HepG2 (cell line): ENCODE measurements around the gene ZNF345. TPM values are rescaled to one million over a fixed set of nuclear protein-coding genes. Genes with fewer than 3 reads are reported as not detected.

Experiments used
- ATAC-seq: fragments of 200-7000 bp; cut with Tn5 transposase; 3 replicates; pipeline ENCODE4 v1.9.1; 2020; ENCODE audit warnings: mild to moderate bottlenecking, moderate library complexity
- BruUV-seq: library from RNA; stranded (reverse); fragments of 400-500 nt; replicated peaks from 2 replicates; lab custom pipeline; 2021; lab: Mats Ljungman, UMichigan
- CTCF ChIA-PET: fragments of 300-600 bp; formaldehyde crosslinking; extraction: SDS; loops from one replicate; lab custom pipeline; 2021; ENCODE audit warnings: low total read pairs, inconsistent platforms, low intra/inter-chr PET ratio; lab: Yijun Ruan, JAX
- POLR2A ChIA-PET: fragments of 350-600 bp; sonication (Branson Sonifier 250); formaldehyde crosslinking; loops from one replicate; lab custom pipeline; 2020; ENCODE audit warnings: antibody characterized with exemption, inconsistent platforms; lab: Yijun Ruan, JAX
- DNase-seq: peaks from one replicate; pipeline ENCODE4 v3.0.0-alpha.2; 2015; ENCODE audit warnings: low spot score
- FAIRE-seq: peaks from 3 replicates; lab custom pipeline; 2011; peaks lifted over from hg19 to GRCh38; lab: Jason Lieb, UNC
- H2AFZ ChIP-seq: one replicate; pipeline ENCODE4 v1.6.1; 2011; ENCODE audit warnings: low read length, inconsistent platforms
- H3K27ac ChIP-seq: fragments of 300-600 bp; 3 replicates; pipeline ENCODE4 v1.8.0; 2011; ENCODE audit warnings: mixed run types, mild to moderate bottlenecking, mixed read lengths, low read length, inconsistent platforms; ENCODE audit not compliant: insufficient read depth; ENCODE audit errors: extremely low read length
- H3K27me3 ChIP-seq, 2 experiments: fragments of 200-600 bp in 1 of 2; 2 replicates in 1 of 2; 3 replicates in 1 of 2; pipeline versions ENCODE4 v1.6.0 to v1.8.0; 2011; ENCODE audit warnings: low read length in 2 of 2, mild to moderate bottlenecking in 2 of 2, moderate library complexity in 2 of 2, inconsistent platforms in 1 of 2; ENCODE audit not compliant: insufficient read depth in 2 of 2, control insufficient read depth in 1 of 2
- H3K36me3 ChIP-seq, 2 experiments: fragments of 200-600 bp in 1 of 2; replicated peaks in 1 of 2; 2 replicates in 1 of 2; 3 replicates in 1 of 2; pipeline versions ENCODE4 v1.5.1 to v1.8.0; 2011; ENCODE audit warnings: low read length in 2 of 2, inconsistent platforms in 1 of 2; ENCODE audit not compliant: insufficient read depth in 2 of 2, control insufficient read depth in 1 of 2
- H3K4me1 ChIP-seq: 2 replicates; pipeline ENCODE4 v1.5.1; 2012; ENCODE audit warnings: low read length, inconsistent platforms; ENCODE audit not compliant: insufficient read depth
- H3K4me2 ChIP-seq: 2 replicates; pipeline ENCODE4 v1.6.0; 2011; ENCODE audit warnings: low read depth, low read length, inconsistent platforms
- H3K4me3 ChIP-seq, 3 experiments: fragments of 200-600 bp in 1 of 3; sonication (generic), shearing (Covaris generic) in 1 of 3; replicated peaks in 1 of 3; 2 replicates each; pipeline ENCODE4 v1.5.1; 2011 to 2016; ENCODE audit warnings: low read length in 3 of 3, inconsistent platforms in 2 of 3, low read depth in 2 of 3, mild to moderate bottlenecking in 2 of 3, control low read depth in 1 of 3, mixed read lengths in 1 of 3; ENCODE audit not compliant: insufficient read depth in 1 of 3
- H3K79me2 ChIP-seq: one replicate; pipeline ENCODE4 v1.6.1; 2011; ENCODE audit warnings: low read length, inconsistent platforms; ENCODE audit not compliant: insufficient read depth
- H3K9ac ChIP-seq: 2 replicates; pipeline ENCODE4 v1.6.0; 2011; ENCODE audit warnings: mild to moderate bottlenecking, low read depth, low read length, inconsistent platforms; ENCODE audit not compliant: insufficient read depth
- H3K9me3 ChIP-seq: 2 replicates; pipeline ENCODE4 v1.5.1; 2012; ENCODE audit warnings: mild to moderate bottlenecking, low read length
- H4K20me1 ChIP-seq: 2 replicates; pipeline ENCODE4 v1.6.0; 2011; ENCODE audit warnings: inconsistent platforms, mild to moderate bottlenecking, low read length, moderate library complexity; ENCODE audit not compliant: insufficient read depth
- GATAD1 ChIP-seq: IDR thresholded peaks from 2 replicates; pipeline ENCODE4 v1.6.1; 2016; ENCODE audit warnings: missing genetic modification reagents, missing compliant biosample characterization
- NFE2L1 ChIP-seq: sonication (generic); formaldehyde crosslinking; IDR thresholded peaks from 2 replicates; pipeline ENCODE4 v1.4.0; 2020; ENCODE audit warnings: missing genetic modification reagents, mild to moderate bottlenecking, borderline replicate concordance
- PHF8 ChIP-seq: sonication (generic); formaldehyde crosslinking; IDR thresholded peaks from 2 replicates; pipeline ENCODE4 v1.5.0; 2020; ENCODE audit warnings: missing genetic modification reagents
- SIX1 ChIP-seq: sonication (generic); formaldehyde crosslinking; IDR thresholded peaks from 2 replicates; pipeline ENCODE4 v1.4.0; 2020; ENCODE audit warnings: missing genetic modification reagents, borderline replicate concordance
- SP2 ChIP-seq: sonication (generic); formaldehyde crosslinking; IDR thresholded peaks from 2 replicates; pipeline ENCODE4 v1.5.1; 2020; ENCODE audit warnings: mild to moderate bottlenecking, missing genetic modification reagents
- ZNF484 ChIP-seq: sonication (generic); formaldehyde crosslinking; IDR thresholded peaks from 2 replicates; pipeline ENCODE4 v1.5.1; 2020; ENCODE audit warnings: mild to moderate bottlenecking, low read depth, missing genetic modification reagents, borderline replicate concordance
- ZNF83 ChIP-seq: sonication (generic); formaldehyde crosslinking; IDR thresholded peaks from 2 replicates; pipeline ENCODE4 v1.4.0; 2020; ENCODE audit warnings: missing genetic modification reagents, mild to moderate bottlenecking, borderline replicate concordance
- WGBS: methylation state at CpG from one replicate; pipeline ENCODE4 v1.1.6; 2017; ENCODE audit warnings: low lambda C conversion rate; 5-methylcytosine and 5-hydroxymethylcytosine counted together
- in situ Hi-C: cut with HindIII; loops from 2 replicates; pipeline ENCODE4 v1.10.0; 2017; ENCODE audit warnings: low pct_unique_long_range_greater_than_20kb; ENCODE audit not compliant: extremely low pct_ligation_motif_present
- intact Hi-C: fragments of 100-400 bp; cut with micrococcal nuclease; formaldehyde crosslinking; loops from one replicate; pipeline ENCODE4 v1.10.0; 2022; ENCODE audit not compliant: unreplicated experiment
- polyA plus RNA-seq, 8 experiments: library from polyadenylated mRNA; depleted of rRNA in 3 of 8; stranded (reverse) in 7 of 8; unstranded in 1 of 8; fragments of >200 nt; fragmentation: Illumina TruSeq in 4 of 8; extraction: Trizol in 4 of 8; gene quantifications; 2 replicates each; pipeline versions ENCODE4 v1.2.1 to v1.2.3, GENCODE V29; 2011 to 2016; ENCODE audit warnings: low read depth in 4 of 8, missing spikeins in 1 of 8, mixed read lengths in 1 of 8; ENCODE audit not compliant: insufficient read depth in 1 of 8
- total RNA-seq, 5 experiments: library from RNA; depleted of rRNA; stranded (reverse); fragments of >200 nt; fragmentation: Illumina TruSeq; extraction: Trizol; gene quantifications; 2 replicates each; pipeline ENCODE4 v1.2.3, GENCODE V29; 2016; ENCODE audit warnings: low read depth in 1 of 5
- TF ChIP-seq, protein P1 (sequence below): sonication (generic); formaldehyde crosslinking; IDR thresholded peaks from 2 replicates; pipeline ENCODE4 v1.5.0; 2020; ENCODE audit warnings: mild to moderate bottlenecking, missing genetic modification reagents
- TF ChIP-seq, protein P2 (sequence below): sonication (generic); formaldehyde crosslinking; IDR thresholded peaks from 2 replicates; pipeline ENCODE4 v1.5.1; 2020; ENCODE audit warnings: mild to moderate bottlenecking, missing genetic modification reagents, moderate library complexity

Gene ZNF345
- total and polyA plus RNA-seq, 2 of the 13 experiments (the other 11 are each of a cell fraction or from before 2014, with no cell fraction given), result 2.6 to 2.9 TPM

DNA sequence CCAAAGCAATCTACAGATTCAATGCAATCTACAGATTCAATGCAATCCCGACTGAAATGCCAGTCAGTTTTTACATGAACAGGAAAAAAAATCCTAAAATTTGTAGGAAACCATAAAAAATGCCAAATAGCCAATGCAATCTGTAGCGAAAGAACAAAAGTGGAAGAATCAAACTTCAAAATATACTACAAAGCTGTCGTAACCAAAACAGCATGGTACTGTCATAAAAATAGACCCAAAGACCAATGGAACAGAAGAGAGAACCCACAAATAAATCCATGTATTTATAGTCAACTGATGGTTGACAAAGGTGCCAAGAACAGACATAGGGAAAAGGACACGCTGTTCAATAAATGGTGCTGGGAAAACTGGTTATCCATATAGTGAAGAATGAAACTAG is 47.7 kb downstream of the ZNF345 start:
- Histone ChIP-seq H3K9me3 (peaks cover 88% of the 10 kb centered on the region), H3K79me2 (no peaks in the 10 kb centered on the region), H4K20me1 (no peaks in the 10 kb centered on the region), H3K9ac (no peak overlapping the region), H3K27me3 (no peaks in the 10 kb centered on the region), H3K4me2 (no peak overlapping the region), H2AFZ (no peak overlapping the region), H3K4me3 (no peak overlapping the region), H3K36me3 (no peaks in the 10 kb centered on the region), H3K4me1 (no peaks in the 10 kb centered on the region), H3K27ac (no peak overlapping the region)
- 69% methylated on average over 4 of the region's 4 CpGs for WGBS
- in situ Hi-C loops (no loop called here), intact Hi-C loops (no loop called here)
- TF ChIP-seq SIX1 (CRISPR knock-in tag), result no peak
- TF ChIP-seq, protein P1, sequence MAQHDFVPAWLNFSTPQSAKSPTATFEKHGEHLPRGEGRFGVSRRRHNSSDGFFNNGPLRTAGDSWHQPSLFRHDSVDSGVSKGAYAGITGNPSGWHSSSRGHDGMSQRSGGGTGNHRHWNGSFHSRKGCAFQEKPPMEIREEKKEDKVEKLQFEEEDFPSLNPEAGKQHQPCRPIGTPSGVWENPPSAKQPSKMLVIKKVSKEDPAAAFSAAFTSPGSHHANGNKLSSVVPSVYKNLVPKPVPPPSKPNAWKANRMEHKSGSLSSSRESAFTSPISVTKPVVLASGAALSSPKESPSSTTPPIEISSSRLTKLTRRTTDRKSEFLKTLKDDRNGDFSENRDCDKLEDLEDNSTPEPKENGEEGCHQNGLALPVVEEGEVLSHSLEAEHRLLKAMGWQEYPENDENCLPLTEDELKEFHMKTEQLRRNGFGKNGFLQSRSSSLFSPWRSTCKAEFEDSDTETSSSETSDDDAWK, result no peak
- no peak for TF ChIP-seq ZNF83
- TF ChIP-seq PHF8 (CRISPR knock-in tag), result no peak
- DNase-seq (no peak), ATAC-seq (no peak), FAIRE-seq (no peak)
- ChIA-PET POLR2A (no interaction called here), CTCF (no interaction called here)
- BruUV-seq, result no TSS peak

DNA sequence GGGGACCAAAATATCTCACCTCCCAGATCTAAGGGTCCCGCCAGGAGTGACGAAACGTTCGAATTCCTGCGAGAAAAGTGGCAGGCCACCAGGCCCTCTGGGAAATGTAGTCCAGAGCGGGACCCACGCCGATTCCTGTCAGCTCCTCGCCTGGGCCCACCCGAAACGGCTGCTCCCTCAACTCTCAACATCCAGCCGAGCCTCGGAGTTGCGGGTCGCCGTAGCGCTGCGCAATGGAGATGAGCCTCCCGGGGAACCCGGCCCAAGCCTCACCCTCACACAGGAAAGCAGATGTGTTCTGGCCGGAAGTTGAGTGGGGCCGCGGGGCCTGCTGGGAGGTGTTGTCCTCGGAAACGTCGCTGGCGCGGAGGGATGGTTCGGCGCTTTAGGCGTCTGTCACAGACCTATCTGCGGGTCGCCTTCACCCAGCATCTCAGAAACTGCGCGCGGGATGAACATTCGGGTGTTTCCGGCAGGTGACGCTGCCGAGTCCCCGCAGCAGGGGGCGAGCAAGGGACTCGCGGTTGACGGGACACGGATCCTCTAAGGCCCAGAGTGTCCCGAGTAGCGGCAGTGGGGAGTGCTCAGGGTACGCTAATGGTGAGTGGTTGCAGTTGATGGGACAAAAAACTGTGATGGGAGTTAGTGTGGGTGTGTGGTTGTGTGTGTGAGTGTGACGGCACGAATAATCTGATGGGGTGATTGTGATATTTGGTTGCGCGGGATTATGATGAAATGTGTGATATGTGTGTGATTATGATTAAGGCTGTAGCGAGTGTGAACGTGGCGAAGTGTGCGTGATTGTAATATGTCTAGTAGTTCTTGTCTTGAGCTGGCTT is 65.5 kb downstream of the ZNF345 start, which contains the start of the genes ZNF568 and ZNF829:
Gene ZNF568 (plus strand): TSS at position 341 of the 839 bp plus-strand sequence. CDS start 6,439 bp downstream, outside the sequence.
Gene ZNF829 (minus strand): TSS at position 300 of the 839 bp plus-strand sequence. CDS start 1,124 bp downstream, outside the sequence.
- WGBS, result 58% methylated on average over 33 of the region's 57 CpGs
- TF ChIP-seq NFE2L1 (CRISPR knock-in tag) (no peak), GATAD1 (CRISPR knock-in tag) (peak; percentile 65), SP2 (peak; percentile 27; the same call in 1 of the 2 replicates), ZNF484 (CRISPR knock-in tag) (no peak)
- TF ChIP-seq, protein P2, sequence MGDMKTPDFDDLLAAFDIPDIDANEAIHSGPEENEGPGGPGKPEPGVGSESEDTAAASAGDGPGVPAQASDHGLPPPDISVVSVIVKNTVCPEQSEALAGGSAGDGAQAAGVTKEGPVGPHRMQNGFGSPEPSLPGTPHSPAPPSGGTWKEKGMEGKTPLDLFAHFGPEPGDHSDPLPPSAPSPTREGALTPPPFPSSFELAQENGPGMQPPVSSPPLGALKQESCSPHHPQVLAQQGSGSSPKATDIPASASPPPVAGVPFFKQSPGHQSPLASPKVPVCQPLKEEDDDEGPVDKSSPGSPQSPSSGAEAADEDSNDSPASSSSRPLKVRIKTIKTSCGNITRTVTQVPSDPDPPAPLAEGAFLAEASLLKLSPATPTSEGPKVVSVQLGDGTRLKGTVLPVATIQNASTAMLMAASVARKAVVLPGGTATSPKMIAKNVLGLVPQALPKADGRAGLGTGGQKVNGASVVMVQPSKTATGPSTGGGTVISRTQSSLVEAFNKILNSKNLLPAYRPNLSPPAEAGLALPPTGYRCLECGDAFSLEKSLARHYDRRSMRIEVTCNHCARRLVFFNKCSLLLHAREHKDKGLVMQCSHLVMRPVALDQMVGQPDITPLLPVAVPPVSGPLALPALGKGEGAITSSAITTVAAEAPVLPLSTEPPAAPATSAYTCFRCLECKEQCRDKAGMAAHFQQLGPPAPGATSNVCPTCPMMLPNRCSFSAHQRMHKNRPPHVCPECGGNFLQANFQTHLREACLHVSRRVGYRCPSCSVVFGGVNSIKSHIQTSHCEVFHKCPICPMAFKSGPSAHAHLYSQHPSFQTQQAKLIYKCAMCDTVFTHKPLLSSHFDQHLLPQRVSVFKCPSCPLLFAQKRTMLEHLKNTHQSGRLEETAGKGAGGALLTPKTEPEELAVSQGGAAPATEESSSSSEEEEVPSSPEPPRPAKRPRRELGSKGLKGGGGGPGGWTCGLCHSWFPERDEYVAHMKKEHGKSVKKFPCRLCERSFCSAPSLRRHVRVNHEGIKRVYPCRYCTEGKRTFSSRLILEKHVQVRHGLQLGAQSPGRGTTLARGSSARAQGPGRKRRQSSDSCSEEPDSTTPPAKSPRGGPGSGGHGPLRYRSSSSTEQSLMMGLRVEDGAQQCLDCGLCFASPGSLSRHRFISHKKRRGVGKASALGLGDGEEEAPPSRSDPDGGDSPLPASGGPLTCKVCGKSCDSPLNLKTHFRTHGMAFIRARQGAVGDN (CRISPR knock-in tag), result peak; percentile 68

More for the DNA sequence above, 65.5 kb downstream of the ZNF345 start, which contains the start of the genes ZNF568 and ZNF829:
- FAIRE-seq (no peak), DNase-seq (peak; percentile 69), ATAC-seq (peak; percentile 98)
- Histone ChIP-seq H3K4me2 (peak within 1 kb of the TSS; percentile 56), H3K36me3 (no peaks in the 10 kb centered on the region), H3K4me1 (no peaks in the 10 kb centered on the region), H3K79me2 (no peaks in the 10 kb centered on the region), H3K9ac (peak within 1 kb of the TSS; percentile 68), H4K20me1 (no peaks in the 10 kb centered on the region), H3K4me3 (peak within 1 kb of the TSS; percentile 63 to 74 (median 73); a peak in 5 of 6 replicates), H3K27me3 (no peaks in the 10 kb centered on the region), H2AFZ (peak within 1 kb of the TSS; percentile 91), H3K27ac (peak within 1 kb of the TSS; percentile 66), H3K9me3 (peaks cover 83% of the 10 kb centered on the region)
- in situ Hi-C loops, result no loop called here
- CTCF ChIA-PET, result no interaction called here
- no TSS peak for BruUV-seq
- intact Hi-C loops, result loop anchor here (1.0 to 5.0 kb wide), 2 partner anchors 162 to 551 kb away; partner anchors contain the start of genes ZNF420, ZNF569 and ZNF570
- POLR2A ChIA-PET, result no interaction called here
